ENCODE measurements around the gene SHC2.

Gene SHC2

DNA sequence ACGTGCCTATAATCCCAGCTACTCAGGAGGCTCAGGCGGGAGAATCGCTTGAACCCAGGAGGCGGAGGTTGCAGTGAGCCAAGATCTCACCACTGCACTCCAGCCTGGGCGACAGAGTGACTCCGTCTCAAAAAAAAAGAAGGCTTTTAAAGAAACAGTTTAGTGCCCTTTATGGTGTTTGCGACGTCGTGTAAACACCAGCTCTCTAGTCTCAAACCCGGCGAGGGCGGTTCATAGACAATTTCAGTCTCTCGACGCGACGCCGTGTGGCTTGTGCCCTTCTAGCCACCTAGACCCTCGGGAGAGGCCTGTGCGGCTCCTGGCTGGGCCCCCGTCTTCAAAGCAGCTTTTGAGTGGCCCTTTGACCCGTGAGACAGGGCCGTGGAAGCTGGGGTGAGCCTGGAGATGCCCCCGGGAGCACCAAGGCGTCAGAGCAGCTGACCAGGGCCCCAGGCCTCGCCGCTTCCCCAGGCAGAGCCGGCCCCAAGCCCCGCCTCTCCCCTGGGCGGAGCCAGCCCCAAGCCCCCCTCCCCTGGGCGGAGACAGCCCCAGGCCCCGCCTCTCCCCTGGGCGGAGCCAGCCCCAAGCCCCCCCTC lies 30.4 kb upstream of the SHC2 start:
- no peak for DNase-seq (ENCODE audit: low spot score)
- TF ChIP-seq, protein P1, sequence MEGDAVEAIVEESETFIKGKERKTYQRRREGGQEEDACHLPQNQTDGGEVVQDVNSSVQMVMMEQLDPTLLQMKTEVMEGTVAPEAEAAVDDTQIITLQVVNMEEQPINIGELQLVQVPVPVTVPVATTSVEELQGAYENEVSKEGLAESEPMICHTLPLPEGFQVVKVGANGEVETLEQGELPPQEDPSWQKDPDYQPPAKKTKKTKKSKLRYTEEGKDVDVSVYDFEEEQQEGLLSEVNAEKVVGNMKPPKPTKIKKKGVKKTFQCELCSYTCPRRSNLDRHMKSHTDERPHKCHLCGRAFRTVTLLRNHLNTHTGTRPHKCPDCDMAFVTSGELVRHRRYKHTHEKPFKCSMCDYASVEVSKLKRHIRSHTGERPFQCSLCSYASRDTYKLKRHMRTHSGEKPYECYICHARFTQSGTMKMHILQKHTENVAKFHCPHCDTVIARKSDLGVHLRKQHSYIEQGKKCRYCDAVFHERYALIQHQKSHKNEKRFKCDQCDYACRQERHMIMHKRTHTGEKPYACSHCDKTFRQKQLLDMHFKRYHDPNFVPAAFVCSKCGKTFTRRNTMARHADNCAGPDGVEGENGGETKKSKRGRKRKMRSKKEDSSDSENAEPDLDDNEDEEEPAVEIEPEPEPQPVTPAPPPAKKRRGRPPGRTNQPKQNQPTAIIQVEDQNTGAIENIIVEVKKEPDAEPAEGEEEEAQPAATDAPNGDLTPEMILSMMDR (IDR thresholded peaks at IDR 0.05; ENCODE audit: extremely low read depth, insufficient read depth, missing control alignments): no peak
- in situ Hi-C loops (cut with MboI; ENCODE audit: low pct_unique_long_range_greater_than_20kb, low sequenced_read_pairs, unreplicated experiment): no loop called here

DNA sequence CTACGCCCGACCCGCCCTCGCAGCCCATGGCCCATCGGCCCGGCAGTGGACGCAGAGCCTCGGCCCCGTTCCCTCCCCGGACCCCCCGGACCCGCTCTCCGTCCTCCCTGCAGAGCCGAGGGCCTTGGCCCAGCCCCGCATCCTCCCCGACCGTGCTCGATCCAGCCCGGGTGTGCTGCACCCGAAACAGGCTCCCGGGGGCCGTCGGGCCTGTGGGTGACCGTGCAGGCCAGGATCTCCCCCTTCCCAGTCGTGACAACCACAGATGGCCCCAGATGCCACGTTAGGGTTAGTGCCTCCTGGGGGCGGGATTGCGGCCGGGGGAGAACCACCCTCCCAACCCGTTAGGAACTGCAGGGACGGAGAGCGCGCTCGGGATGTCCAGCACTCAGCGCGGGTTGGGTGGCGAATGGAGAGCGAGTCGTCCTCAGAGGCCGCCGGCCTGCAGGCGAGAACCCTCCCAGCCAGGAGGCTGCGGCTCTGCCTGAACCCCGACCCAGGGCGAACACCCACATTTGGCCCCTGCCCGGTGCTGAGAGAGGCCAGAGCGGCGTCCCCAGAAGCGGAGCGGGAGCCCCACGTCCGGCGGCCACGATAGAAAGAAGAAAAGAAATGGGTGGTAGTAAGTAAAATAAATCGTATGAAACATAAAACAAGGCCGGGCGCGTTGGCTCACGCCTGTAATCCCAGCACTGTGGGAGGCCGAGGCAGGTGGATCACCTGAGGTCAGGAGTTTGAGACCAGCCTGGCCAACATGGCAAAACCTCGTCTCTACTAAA lies 28.8 kb upstream of the SHC2 start:
- DNase-seq (ENCODE audit: low spot score): peak; percentile 66
- in situ Hi-C loops (cut with MboI; ENCODE audit: low pct_unique_long_range_greater_than_20kb, low sequenced_read_pairs, unreplicated experiment): no loop called here
- TF ChIP-seq, protein P1 (IDR thresholded peaks at IDR 0.05; ENCODE audit: extremely low read depth, insufficient read depth, missing control alignments): no peak

DNA sequence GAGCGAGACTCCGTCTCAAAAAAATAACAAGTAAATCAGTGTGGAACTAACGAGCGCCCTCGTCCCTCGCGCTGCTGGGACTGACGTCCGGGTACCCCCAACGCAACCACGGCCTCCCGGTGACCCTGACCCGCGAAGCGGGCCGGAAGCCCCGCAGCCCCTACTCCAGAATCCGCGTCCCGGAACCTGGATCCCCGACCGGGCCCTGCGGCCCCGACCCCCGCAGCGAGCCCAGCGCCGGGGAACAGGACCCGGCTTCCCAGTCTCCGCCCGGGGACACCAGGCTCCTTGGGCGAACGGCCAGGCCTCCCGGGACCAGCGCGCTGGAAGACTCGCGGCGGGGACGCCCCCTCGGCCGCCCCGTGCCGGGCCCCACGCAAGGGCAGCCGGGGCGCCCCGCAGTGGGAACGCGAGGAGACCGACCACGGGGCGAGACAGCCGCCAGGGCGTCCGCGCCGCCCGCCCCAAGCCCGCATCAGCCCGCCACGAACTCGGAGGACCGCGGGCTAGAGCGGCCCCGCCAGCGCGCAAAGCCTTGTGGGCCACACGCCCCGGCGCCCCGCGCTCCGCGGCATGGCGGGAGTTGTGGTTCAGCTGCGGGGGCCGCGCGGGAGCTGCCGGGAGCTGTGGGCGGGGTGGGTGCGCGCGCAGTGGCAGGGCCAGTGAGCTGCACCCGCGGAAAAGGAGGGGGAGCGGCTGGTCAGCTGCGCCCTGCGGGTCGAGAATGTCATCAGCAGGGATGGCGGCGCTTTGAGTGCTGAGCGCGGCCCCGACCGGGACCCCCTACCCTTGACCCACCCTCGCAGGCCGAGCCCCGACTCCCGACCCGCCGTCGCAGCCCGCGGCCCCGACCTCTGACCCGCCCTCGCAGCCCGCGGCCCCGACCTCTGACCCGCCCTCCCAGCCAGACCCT lies 27.9 kb upstream of the SHC2 start:
- in situ Hi-C loops (cut with MboI; ENCODE audit: low pct_unique_long_range_greater_than_20kb, low sequenced_read_pairs, unreplicated experiment): no loop called here
- peak; percentile 99 for DNase-seq (ENCODE audit: low spot score)
- TF ChIP-seq, protein P1 (IDR thresholded peaks at IDR 0.05; ENCODE audit: extremely low read depth, insufficient read depth, missing control alignments): no peak

DNA sequence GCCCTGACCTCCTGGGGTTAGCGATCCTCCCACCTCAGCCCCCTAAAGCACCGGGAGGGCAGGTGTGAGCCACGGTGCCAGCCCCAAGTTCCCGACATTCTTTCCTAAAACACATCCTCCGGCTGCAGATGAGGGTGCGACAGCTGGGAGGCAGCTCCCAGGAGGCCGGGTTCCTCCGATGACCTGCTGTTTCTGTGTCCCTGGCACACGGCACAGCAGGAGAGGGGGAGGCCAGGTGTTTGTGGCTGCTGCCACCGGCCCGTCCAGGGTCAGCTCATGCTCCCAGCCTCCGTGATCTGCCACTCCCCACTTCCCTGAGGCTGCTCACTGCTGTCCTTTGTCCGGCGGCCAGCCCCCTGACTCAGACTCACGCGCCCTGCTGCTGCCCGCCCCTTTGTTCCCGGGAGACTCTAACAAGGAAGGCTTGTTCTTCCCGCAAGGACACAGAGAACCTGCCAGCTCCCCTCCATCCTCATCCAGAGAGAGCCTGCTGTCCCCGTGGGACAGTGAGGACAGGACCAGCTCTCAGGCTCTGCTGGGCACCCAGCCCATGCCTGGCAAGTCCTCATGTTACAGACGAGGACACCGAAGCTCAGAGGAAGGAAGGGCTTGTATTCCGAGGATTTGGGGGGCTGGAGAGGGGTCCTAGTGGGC lies 24.9 kb upstream of the SHC2 start:
- in situ Hi-C loops (cut with MboI; ENCODE audit: low pct_unique_long_range_greater_than_20kb, low sequenced_read_pairs, unreplicated experiment): no loop called here
- TF ChIP-seq, protein P1 (IDR thresholded peaks at IDR 0.05; ENCODE audit: extremely low read depth, insufficient read depth, missing control alignments): no peak
- no peak for DNase-seq (ENCODE audit: low spot score)

DNA sequence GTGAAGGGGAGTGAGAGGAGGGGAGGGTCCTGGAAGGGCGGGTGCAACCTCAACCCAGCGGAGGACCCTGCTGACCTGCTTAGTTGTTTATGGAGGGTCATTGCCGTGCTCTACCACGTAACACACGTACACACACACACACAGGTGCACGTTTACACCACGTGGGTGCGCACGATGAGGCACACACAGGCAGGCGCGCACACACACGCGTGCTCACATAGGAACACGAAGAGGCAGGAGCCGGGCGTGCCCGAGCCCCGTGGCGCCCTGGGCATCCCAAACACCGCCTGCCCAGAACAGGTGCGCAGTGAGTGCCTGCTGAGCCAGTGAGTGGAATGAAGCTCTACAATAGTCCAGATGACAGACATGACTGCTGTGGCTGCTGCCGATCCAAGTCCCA lies 24.2 kb upstream of the SHC2 start:
- in situ Hi-C loops (cut with MboI; ENCODE audit: low pct_unique_long_range_greater_than_20kb, low sequenced_read_pairs, unreplicated experiment): no loop called here
- DNase-seq (ENCODE audit: low spot score): no peak
- TF ChIP-seq, protein P1 (IDR thresholded peaks at IDR 0.05; ENCODE audit: extremely low read depth, insufficient read depth, missing control alignments): no peak

DNA sequence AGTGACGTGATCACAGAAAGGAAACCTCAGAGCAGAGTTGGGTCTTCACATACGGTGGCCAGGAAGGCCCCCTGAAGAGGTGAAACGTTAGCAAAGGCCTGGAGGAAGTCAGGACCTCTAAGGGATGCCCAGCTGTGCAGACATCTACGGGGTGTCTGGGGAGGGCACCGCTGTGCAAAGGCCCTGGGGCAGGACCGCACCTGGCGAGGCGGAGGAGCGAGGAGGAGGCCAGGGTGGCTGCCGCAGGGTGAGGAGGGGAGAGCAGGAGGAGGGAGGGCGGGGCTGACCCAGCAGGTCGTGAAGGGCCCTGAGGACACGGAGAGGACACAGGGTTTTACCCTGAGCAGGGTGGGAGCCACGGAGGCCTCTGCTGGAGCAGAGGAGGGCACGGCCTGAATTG lies 23.7 kb upstream of the SHC2 start:
- in situ Hi-C loops (cut with MboI; ENCODE audit: low pct_unique_long_range_greater_than_20kb, low sequenced_read_pairs, unreplicated experiment): no loop called here

More for the DNA sequence above, 23.7 kb upstream of the SHC2 start:
- TF ChIP-seq, protein P1 (IDR thresholded peaks at IDR 0.05; ENCODE audit: extremely low read depth, insufficient read depth, missing control alignments): no peak
- DNase-seq (ENCODE audit: low spot score): no peak

Data from GM13977 (cell line).